SK-N-SH treated with all-trans-retinoic acid at 6 μM for 48 hours (cell line): ENCODE data around the gene SULT2B1.
"Not testable (repeated sequence)": the region's sequence is repeated elsewhere in the genome, so short reads cannot be mapped to it uniquely, and the experiment has no call there.

Experiments used
- ATAC-seq: fragments of 200-7000 bp; cut with Tn5 transposase; 3 replicates; pipeline ENCODE4 v1.9.1; 2020; ENCODE audit warnings: mild to moderate bottlenecking, moderate library complexity
- ARNTL ChIP-seq: fragments of 450-650 bp; formaldehyde crosslinking; IDR thresholded peaks from 2 replicates; pipeline ENCODE4 v1.5.0; 2020; ENCODE audit warnings: low read depth, mild to moderate bottlenecking, moderate library complexity, borderline replicate concordance
- BACH2 ChIP-seq: fragments of 250-450 bp; sonication (Bioruptor Pico); IDR thresholded peaks from 2 replicates; pipeline ENCODE4 v1.9.0; 2021; ENCODE audit warnings: mild to moderate bottlenecking, borderline replicate concordance
- CSDC2 ChIP-seq: fragments of 250-450 bp; sonication (Bioruptor Pico); IDR thresholded peaks from 2 replicates; pipeline ENCODE4 v1.5.0; 2020; ENCODE audit warnings: mild to moderate bottlenecking, moderate library complexity
- CSRNP3 ChIP-seq: fragments of 250-450 bp; sonication (Bioruptor Pico); IDR thresholded peaks from 2 replicates; pipeline ENCODE4 v1.5.1; 2021; ENCODE audit warnings: mild to moderate bottlenecking, moderate library complexity
- ESRRG ChIP-seq: fragments of 250-450 bp; sonication (Bioruptor Pico); IDR thresholded peaks from 2 replicates; pipeline ENCODE4 v1.6.1; 2021; ENCODE audit warnings: mild to moderate bottlenecking
- ISL1 ChIP-seq: fragments of 250-450 bp; sonication (Bioruptor Pico); IDR thresholded peaks from 2 replicates; pipeline ENCODE4 v2.1.2; 2022; ENCODE audit warnings: mild to moderate bottlenecking, moderate library complexity
- OSR1 ChIP-seq: fragments of 250-450 bp; sonication (Bioruptor Pico); IDR thresholded peaks from 2 replicates; pipeline ENCODE4 v1.8.0; 2022; ENCODE audit warnings: moderate library complexity, mild to moderate bottlenecking, inconsistent platforms
- POU6F1 ChIP-seq: fragments of 250-450 bp; sonication (Bioruptor Pico); IDR thresholded peaks from 2 replicates; pipeline ENCODE4 v1.8.0; 2021; ENCODE audit warnings: low read depth, mild to moderate bottlenecking, moderate library complexity, borderline replicate concordance
- PPARA ChIP-seq: fragments of 250-450 bp; sonication (Bioruptor Pico); IDR thresholded peaks from 2 replicates; pipeline ENCODE4 v1.5.0; 2020; ENCODE audit warnings: mild to moderate bottlenecking, borderline replicate concordance
- RARB ChIP-seq: fragments of 250-450 bp; sonication (Bioruptor Pico); IDR thresholded peaks from 2 replicates; pipeline ENCODE4 v1.8.0; 2021; ENCODE audit warnings: mild to moderate bottlenecking, moderate library complexity
- SNAI2 ChIP-seq: fragments of 250-450 bp; sonication (Bioruptor Pico); IDR thresholded peaks from 2 replicates; pipeline ENCODE4 v1.5.0; 2020; ENCODE audit warnings: mild to moderate bottlenecking, moderate library complexity
- TCF4 ChIP-seq: fragments of 250-450 bp; sonication (Bioruptor Pico); IDR thresholded peaks from 2 replicates; pipeline ENCODE4 v1.8.0; 2021; ENCODE audit warnings: mild to moderate bottlenecking, moderate library complexity, borderline replicate concordance
- TOX ChIP-seq: fragments of 250-450 bp; sonication (Bioruptor Pico); IDR thresholded peaks from 2 replicates; pipeline ENCODE4 v1.8.0; 2021; ENCODE audit warnings: mild to moderate bottlenecking, moderate library complexity, borderline replicate concordance
- ZC3H10 ChIP-seq: fragments of 250-450 bp; sonication (Bioruptor Pico); IDR thresholded peaks from 2 replicates; pipeline ENCODE4 v1.5.1; 2021; ENCODE audit warnings: mild to moderate bottlenecking, moderate library complexity
- ZFP3 ChIP-seq: fragments of 250-450 bp; sonication (Bioruptor Pico); IDR thresholded peaks from 2 replicates; pipeline ENCODE4 v1.5.0; 2020; ENCODE audit warnings: mild to moderate bottlenecking, moderate library complexity
- ZFP30 ChIP-seq: fragments of 450-650 bp; formaldehyde crosslinking; IDR thresholded peaks from 2 replicates; pipeline ENCODE4 v1.5.0; 2022; ENCODE audit warnings: mild to moderate bottlenecking, moderate library complexity
- ZNF565 ChIP-seq: fragments of 450-650 bp; formaldehyde crosslinking; conservative IDR thresholded peaks from 2 replicates; pipeline ENCODE4 v1.5.0; 2020; ENCODE audit warnings: low read depth, mild to moderate bottlenecking, moderate library complexity
- ZNF70 ChIP-seq: fragments of 450-650 bp; formaldehyde crosslinking; IDR thresholded peaks from 2 replicates; pipeline ENCODE4 v1.5.0; 2020; ENCODE audit warnings: mild to moderate bottlenecking, moderate library complexity
- ZNF8 ChIP-seq: fragments of 450-650 bp; formaldehyde crosslinking; IDR thresholded peaks from 2 replicates; pipeline ENCODE4 v1.5.0; 2020; ENCODE audit warnings: mild to moderate bottlenecking, moderate library complexity
- TF ChIP-seq, protein P1 (sequence below): fragments of 250-450 bp; sonication (Bioruptor Pico); IDR thresholded peaks from 2 replicates; pipeline ENCODE4 v1.5.0; 2020; ENCODE audit warnings: mild to moderate bottlenecking, moderate library complexity
- TF ChIP-seq, protein P2 (sequence below): fragments of 250-450 bp; sonication (Bioruptor Pico); IDR thresholded peaks from 2 replicates; pipeline ENCODE4 v1.8.0; 2020; ENCODE audit warnings: mild to moderate bottlenecking, moderate library complexity, borderline replicate concordance

Gene SULT2B1

GRCh38 chr19:48569814-48570213, 17.8 kb downstream of the SULT2B1 start:
- TF ChIP-seq ZC3H10 (CRISPR knock-in tag) (no peak), ZNF8 (no peak), ESRRG (CRISPR knock-in tag) (no peak)
- ATAC-seq = no peak

DNA sequence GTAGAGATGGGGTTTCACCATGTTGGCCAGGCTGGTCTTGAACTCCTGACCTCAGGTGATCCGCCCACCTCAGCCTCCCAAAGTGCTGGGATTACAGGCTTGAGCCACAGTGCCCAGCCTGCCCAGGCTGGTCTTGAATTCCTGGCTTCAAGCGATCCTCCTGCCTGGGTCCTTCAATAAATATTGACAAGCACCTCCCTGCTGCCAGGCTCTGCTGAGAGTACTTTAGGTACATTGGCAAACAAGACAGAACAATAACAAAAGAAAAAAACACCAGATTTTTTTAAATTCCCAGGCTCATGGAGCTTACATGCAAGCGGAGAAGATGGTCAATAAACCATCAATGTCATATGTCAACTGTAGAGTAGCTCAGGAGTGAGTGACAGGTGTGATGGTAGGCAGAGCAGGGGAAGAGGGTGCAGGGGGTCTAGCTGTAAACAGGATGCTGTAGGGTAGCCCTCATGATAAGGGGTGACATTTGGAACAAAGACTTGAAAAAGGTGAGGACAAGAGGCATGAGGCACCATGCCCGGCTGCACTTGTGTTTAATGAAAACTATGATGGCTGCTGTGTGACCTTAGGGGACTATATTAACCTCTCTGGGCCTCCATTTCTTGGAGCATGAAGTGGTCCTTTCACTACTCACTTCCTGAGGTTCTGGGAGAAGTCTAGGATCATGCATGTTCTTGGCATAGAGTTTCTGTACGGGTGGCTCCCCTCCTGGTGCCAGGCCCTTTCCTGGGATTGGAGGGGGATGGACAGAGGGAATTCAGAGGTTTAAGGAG, 19.6 kb downstream of the SULT2B1 start:
- ATAC-seq = no peak
- TF ChIP-seq, protein P1, sequence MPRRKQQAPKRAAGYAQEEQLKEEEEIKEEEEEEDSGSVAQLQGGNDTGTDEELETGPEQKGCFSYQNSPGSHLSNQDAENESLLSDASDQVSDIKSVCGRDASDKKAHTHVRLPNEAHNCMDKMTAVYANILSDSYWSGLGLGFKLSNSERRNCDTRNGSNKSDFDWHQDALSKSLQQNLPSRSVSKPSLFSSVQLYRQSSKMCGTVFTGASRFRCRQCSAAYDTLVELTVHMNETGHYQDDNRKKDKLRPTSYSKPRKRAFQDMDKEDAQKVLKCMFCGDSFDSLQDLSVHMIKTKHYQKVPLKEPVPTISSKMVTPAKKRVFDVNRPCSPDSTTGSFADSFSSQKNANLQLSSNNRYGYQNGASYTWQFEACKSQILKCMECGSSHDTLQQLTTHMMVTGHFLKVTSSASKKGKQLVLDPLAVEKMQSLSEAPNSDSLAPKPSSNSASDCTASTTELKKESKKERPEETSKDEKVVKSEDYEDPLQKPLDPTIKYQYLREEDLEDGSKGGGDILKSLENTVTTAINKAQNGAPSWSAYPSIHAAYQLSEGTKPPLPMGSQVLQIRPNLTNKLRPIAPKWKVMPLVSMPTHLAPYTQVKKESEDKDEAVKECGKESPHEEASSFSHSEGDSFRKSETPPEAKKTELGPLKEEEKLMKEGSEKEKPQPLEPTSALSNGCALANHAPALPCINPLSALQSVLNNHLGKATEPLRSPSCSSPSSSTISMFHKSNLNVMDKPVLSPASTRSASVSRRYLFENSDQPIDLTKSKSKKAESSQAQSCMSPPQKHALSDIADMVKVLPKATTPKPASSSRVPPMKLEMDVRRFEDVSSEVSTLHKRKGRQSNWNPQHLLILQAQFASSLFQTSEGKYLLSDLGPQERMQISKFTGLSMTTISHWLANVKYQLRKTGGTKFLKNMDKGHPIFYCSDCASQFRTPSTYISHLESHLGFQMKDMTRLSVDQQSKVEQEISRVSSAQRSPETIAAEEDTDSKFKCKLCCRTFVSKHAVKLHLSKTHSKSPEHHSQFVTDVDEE (CRISPR knock-in tag) = no peak
- TF ChIP-seq ESRRG (CRISPR knock-in tag) (no peak), RARB (CRISPR knock-in tag) (no peak), OSR1 (no peak), ZC3H10 (CRISPR knock-in tag) (no peak), CSDC2 (no peak), ARNTL (no peak)
- TF ChIP-seq, protein P2, sequence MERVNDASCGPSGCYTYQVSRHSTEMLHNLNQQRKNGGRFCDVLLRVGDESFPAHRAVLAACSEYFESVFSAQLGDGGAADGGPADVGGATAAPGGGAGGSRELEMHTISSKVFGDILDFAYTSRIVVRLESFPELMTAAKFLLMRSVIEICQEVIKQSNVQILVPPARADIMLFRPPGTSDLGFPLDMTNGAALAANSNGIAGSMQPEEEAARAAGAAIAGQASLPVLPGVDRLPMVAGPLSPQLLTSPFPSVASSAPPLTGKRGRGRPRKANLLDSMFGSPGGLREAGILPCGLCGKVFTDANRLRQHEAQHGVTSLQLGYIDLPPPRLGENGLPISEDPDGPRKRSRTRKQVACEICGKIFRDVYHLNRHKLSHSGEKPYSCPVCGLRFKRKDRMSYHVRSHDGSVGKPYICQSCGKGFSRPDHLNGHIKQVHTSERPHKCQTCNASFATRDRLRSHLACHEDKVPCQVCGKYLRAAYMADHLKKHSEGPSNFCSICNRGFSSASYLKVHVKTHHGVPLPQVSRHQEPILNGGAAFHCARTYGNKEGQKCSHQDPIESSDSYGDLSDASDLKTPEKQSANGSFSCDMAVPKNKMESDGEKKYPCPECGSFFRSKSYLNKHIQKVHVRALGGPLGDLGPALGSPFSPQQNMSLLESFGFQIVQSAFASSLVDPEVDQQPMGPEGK (CRISPR knock-in tag) = no peak

DNA sequence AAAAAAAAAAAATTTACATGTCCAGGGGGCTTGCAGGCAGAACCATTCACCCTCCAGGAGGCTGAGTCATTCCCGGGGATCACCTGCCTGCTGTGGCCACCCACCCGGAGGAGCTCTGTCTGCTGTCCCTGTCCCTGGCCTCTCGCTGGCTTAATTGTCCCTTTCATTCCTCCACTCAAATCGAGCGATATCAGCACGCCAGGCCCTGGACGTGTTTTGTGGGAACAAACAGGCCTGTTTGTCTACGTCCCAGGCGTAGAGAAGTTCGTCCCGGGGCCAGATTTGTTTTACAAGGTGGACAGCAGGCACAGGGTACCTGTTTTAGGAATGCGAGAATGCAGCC, 21.2 kb downstream of the SULT2B1 start:
- TF ChIP-seq ZNF70 (CRISPR knock-in tag) = no peak
- no peak for TF ChIP-seq SNAI2 (CRISPR knock-in tag)
- TF ChIP-seq POU6F1 = no peak
- no peak for TF ChIP-seq ZNF8
- TF ChIP-seq CSRNP3 (CRISPR knock-in tag) = no peak
- TF ChIP-seq ISL1 (CRISPR knock-in tag) = no peak
- no peak for TF ChIP-seq ZNF565 (CRISPR knock-in tag)
- TF ChIP-seq BACH2 = no peak

DNA sequence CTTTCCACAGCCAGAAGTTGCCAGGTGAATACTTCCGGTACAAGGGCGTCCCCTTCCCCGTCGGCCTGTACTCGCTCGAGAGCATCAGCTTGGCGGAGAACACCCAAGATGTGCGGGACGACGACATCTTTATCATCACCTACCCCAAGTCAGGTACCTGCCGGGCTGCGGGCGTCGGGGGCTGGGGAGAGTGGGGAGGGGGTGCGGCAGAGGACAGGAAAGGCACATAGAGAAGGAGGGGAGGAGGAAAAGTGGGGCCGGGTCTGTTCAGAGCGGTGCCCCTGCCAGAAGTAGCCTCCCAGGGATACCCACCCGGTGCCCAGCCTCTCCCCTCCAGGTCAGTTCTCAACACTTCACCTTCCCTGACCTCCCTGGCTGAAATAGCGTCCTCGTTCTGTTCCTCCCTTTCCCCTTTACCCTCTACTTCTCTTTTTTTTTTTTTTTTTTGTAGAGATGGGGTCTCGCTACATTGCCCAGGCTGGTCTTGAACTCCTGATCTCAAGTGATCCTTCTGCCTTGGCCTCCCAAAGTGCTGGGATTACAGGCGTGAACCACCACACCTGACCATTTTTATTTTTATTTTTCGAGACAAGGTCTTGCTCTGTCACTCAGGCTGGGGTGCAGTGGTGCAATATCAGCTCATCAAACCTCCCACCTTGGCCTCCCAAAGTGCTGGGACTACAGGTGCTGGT, 24.1 kb downstream of the SULT2B1 start:
- no peak for ATAC-seq
- no peak for TF ChIP-seq ISL1 (CRISPR knock-in tag)
- no peak for TF ChIP-seq PPARA (CRISPR knock-in tag)
- no peak for TF ChIP-seq TOX (CRISPR knock-in tag)
- TF ChIP-seq ZFP30 (CRISPR knock-in tag) = no peak
- no peak for TF ChIP-seq TCF4 (CRISPR knock-in tag)
- TF ChIP-seq ZNF70 (CRISPR knock-in tag) = no peak
- no peak for TF ChIP-seq ZFP3 (CRISPR knock-in tag)
- no peak for TF ChIP-seq ZNF565 (CRISPR knock-in tag)
- no peak for TF ChIP-seq OSR1
- TF ChIP-seq, all 23 proteins: peak for 0

More for the DNA sequence above, 21.2 kb downstream of the SULT2B1 start:
- no peak for ATAC-seq

- ATAC-seq = not testable (repeated sequence)
Observed at GRCh38 chr19:48577908-48578307, 25.9 kb downstream of the SULT2B1 start.
